Lower leg skin (tissue), 4 donors: ENCODE measurements around the gene PNPLA3. TPM values are rescaled to one million over a fixed set of nuclear protein-coding genes. Genes with fewer than 3 reads are reported as not detected.

Experiments
- DNase-seq, 2 donors: peaks; one replicate each; pipeline ENCODE4 v3.0.0-alpha.2; 2019; ENCODE audit warnings: low spot score in 2 of 2
- H3K4me3 ChIP-seq: fragments of 200-600 bp; sonication (generic); 2 replicates; pipeline ENCODE4 v1.5.1; 2017; ENCODE audit warnings: mild to moderate bottlenecking, low read depth; ENCODE audit not compliant: poor library complexity, severe bottlenecking
- CTCF ChIP-seq, 3 donors: fragments of 450-650 bp; IDR thresholded peaks; one replicate each; pipeline ENCODE4 v1.5.1; 2016; ENCODE audit warnings: antibody characterized with exemption in 3 of 3, mild to moderate bottlenecking in 3 of 3, moderate library complexity in 2 of 3
- POLR2A ChIP-seq, 2 donors: fragments of 450-650 bp; IDR thresholded peaks; one replicate each; pipeline ENCODE4 v1.6.1; 2016 to 2017; ENCODE audit warnings: antibody characterized with exemption in 2 of 2, mild to moderate bottlenecking in 1 of 2, moderate library complexity in 1 of 2
- WGBS, 2 donors: methylation state at CpG; one replicate each; pipeline ENCODE4 v1.1.5; 2018; 5-methylcytosine and 5-hydroxymethylcytosine counted together
- intact Hi-C: fragments of 100-400 bp; cut with DNase I; formaldehyde crosslinking; loops from one replicate; pipeline ENCODE4 v1.15.0; 2023; ENCODE audit warnings: low total_unique reads
- total RNA-seq, 4 donors: library from RNA; depleted of rRNA; stranded (reverse); fragments of >200 nt; gene quantifications; one replicate each; pipeline ENCODE4 v1.1.0, GENCODE V29; 2016

PNPLA3 gene
- total RNA-seq, 4 donors from 2014 or later = 14.0 to 22.9 (median 20.4) TPM

GRCh38 chr22:43889201-43889859, 34.3 kb upstream of the PNPLA3 start:
- no peak for DNase-seq
- H3K4me3 ChIP-seq = no peak overlapping the region
- TF ChIP-seq CTCF (IDR thresholded peaks at IDR 0.05) (no peak), POLR2A (IDR thresholded peaks at IDR 0.05) (no peak)
- WGBS, 2 donors = 73 to 74% methylated on average over 16 of the region's 16 CpGs
- intact Hi-C loops = no loop called here

- no peak overlapping the region for H3K4me3 ChIP-seq
- intact Hi-C loops = no loop called here
- 39 to 42% methylated on average over 4 of the region's 4 CpGs for WGBS, 2 donors
- TF ChIP-seq CTCF (IDR thresholded peaks at IDR 0.05) (no peak), POLR2A (IDR thresholded peaks at IDR 0.05) (no peak)
- DNase-seq = no peak
Measured at GRCh38 chr22:43889860-43890253, 33.7 kb upstream of the PNPLA3 start.

- intact Hi-C loops = no loop called here
- no peak for TF ChIP-seq POLR2A (IDR thresholded peaks at IDR 0.05)
- no peak for TF ChIP-seq CTCF (IDR thresholded peaks at IDR 0.05)
- H3K4me3 ChIP-seq = no peak overlapping the region
- no peak for DNase-seq
- 22% methylated on average over 24 of the region's 24 CpGs; no CpG with 5 or more reads in 1 of the 2 donors for WGBS, 2 donors
Measured at GRCh38 chr22:43890901-43891331, 32.7 kb upstream of the PNPLA3 start.

GRCh38 chr22:43891360-43892182, 32.0 kb upstream of the PNPLA3 start, which contains the start of gene PNPLA5:
Gene PNPLA5, minus strand, starts transcription at chr22:43892013. Its CDS starts 133 bp downstream, at chr22:43891880.
- 3 to 4% methylated on average over 14 to 34 of the region's 72 CpGs for WGBS, 2 donors
- intact Hi-C loops = no loop called here
- no peak for DNase-seq
- H3K4me3 ChIP-seq = no peak within 1 kb of the TSS
- no peak for TF ChIP-seq CTCF (IDR thresholded peaks at IDR 0.05)
- TF ChIP-seq POLR2A (IDR thresholded peaks at IDR 0.05) = no peak

GRCh38 chr22:43892183-43892894, 31.3 kb upstream of the PNPLA3 start:
- intact Hi-C loops = no loop called here
- WGBS, 2 donors = 52 to 75% methylated on average over 10 to 14 of the region's 15 CpGs
- H3K4me3 ChIP-seq = no peak overlapping the region
- DNase-seq = no peak
- TF ChIP-seq POLR2A (IDR thresholded peaks at IDR 0.05) (no peak), CTCF (IDR thresholded peaks at IDR 0.05) (no peak)
